KOPT-K1 (cell line): Measurements from ENCODE around the gene RTEL1.

ENCODE experiments used
- H3K27ac ChIP-seq: fragments of 200-600 bp; sonication (generic); 2 replicates; pipeline ENCODE4 v1.5.1; 2016; ENCODE audit warnings: antibody characterized with exemption, mild to moderate bottlenecking, low read depth, low read length; ENCODE audit not compliant: poor library complexity, severe bottlenecking
- H3K36me3 ChIP-seq: fragments of 200-600 bp; sonication (generic); 2 replicates; pipeline ENCODE4 v1.5.1; 2017; ENCODE audit warnings: antibody characterized with exemption, mild to moderate bottlenecking, low read length, moderate library complexity; ENCODE audit not compliant: insufficient read depth
- H3K9me3 ChIP-seq: fragments of 200-600 bp; sonication (generic); 2 replicates; pipeline ENCODE4 v1.5.1; 2017; ENCODE audit warnings: antibody characterized with exemption, low read length, mild to moderate bottlenecking; ENCODE audit not compliant: insufficient read depth, poor library complexity, severe bottlenecking

The RTEL1 gene

DNA sequence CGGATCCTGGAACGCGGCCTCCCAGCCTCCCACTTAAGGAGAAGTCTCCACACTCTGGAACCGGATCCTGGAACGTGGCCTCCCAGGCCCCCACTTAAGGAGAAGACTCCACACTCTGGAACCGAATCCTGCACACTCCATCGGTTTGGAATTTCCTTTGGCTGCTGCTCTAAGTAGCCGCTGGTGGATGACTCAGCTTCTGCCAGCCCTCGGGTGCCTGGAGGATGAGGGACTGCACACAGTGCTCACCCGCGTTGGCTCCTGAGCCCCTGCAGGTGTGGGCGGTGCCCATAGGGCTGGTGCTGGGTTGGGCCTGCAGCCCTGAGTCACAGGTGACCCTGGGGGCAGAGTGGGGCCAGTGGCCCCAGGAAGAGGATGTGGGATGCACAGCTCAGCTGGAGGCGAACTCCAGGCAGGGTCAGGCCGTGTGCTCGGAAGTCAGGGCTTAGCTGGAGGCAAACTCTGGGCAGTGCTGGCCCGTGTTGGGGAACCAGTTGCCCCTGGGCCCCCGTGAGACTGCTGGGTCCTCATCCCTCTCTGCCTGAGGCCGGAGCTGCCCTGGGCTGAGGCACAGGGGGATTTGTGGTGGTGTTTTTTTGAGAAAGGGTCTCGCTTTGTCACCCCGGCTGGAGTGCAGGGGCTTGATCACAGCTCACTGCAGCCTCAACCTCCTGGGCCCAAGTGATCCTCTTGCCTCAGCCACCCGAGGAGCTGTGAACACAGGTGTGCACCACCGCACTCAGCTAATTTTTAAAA is 24.4 kb downstream of the RTEL1 start:
- no peak overlapping the region for H3K27ac ChIP-seq
- H3K9me3 ChIP-seq, result no peaks in the 10 kb centered on the region
- H3K36me3 ChIP-seq, result peaks cover 32% of the 10 kb centered on the region; the same call in 1 of the 2 replicates

DNA sequence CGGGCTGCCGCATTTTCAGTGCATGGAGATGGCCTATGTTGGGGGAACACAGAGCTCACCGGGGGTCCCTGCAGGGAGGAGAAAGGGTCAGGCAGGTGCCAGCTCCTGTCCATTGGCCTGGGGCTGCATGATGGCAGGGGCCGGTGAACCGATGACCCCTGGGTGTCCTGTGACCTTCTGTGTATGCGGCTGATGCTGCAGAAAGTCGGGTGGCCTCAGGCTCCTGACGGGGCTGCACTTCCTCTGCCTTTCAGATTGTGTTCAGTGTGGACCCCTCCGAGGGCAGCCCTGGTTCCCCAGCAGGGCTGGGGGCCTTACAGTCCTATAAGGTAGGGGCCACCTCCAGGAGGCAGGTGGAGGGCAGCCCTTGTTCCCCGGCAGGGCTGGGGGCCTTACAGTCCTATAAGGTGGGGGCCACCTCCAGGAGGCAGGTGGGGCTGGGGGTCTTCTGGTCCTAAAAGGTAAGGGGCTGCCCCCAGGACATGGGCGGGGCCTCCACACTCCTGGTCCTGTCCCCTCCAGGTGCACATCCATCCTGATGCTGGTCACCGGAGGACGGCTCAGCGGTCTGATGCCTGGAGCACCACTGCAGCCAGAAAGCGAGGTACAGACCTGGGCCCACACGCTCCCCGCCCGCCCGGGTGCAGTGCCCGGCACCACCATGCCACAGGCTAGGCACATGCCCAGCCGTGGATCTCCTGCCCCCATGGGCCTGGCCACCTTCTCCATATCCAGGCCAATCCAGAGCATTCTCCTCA is 27.3 kb downstream of the RTEL1 start:
- Histone ChIP-seq H3K36me3 (peaks cover 10% of the 10 kb centered on the region; the same call in 1 of the 2 replicates), H3K27ac (no peak overlapping the region), H3K9me3 (no peaks in the 10 kb centered on the region)

DNA sequence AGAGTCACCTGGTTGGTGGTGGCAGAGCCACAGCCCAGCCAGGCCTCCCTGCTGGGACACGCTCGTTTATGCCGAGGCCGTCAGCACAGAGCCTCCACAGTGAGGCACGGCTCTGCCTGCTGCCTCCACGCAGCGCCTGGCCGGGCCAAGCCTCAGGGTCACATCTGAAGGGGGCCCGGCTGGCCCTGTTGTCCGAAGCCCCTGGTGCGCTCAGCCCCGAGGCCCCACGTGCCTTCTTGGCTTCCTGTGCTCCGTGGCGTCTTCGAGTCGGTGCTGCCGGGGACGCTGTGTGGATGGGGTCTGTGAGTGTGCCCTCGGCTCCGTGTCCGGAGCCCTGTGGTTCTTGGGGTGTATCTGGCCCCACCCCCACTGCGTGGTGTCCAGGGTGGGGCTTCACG is 28.0 kb downstream of the RTEL1 start:
- H3K27ac ChIP-seq, result no peak overlapping the region
- no peaks in the 10 kb centered on the region for H3K9me3 ChIP-seq
- H3K36me3 ChIP-seq, result peaks cover 10% of the 10 kb centered on the region; the same call in 1 of the 2 replicates

GRCh38 chr20:63686492-63687321 is 28.6 kb downstream of the RTEL1 start:
- H3K36me3 ChIP-seq, result peaks cover 10% of the 10 kb centered on the region; the same call in 1 of the 2 replicates
- H3K9me3 ChIP-seq, result no peaks in the 10 kb centered on the region
- H3K27ac ChIP-seq, result no peak overlapping the region

GRCh38 chr20:63687419-63688178 is 29.5 kb downstream of the RTEL1 start:
- Histone ChIP-seq H3K27ac (no peak overlapping the region), H3K36me3 (peaks cover 5% of the 10 kb centered on the region; the same call in 1 of the 2 replicates), H3K9me3 (no peaks in the 10 kb centered on the region)

DNA sequence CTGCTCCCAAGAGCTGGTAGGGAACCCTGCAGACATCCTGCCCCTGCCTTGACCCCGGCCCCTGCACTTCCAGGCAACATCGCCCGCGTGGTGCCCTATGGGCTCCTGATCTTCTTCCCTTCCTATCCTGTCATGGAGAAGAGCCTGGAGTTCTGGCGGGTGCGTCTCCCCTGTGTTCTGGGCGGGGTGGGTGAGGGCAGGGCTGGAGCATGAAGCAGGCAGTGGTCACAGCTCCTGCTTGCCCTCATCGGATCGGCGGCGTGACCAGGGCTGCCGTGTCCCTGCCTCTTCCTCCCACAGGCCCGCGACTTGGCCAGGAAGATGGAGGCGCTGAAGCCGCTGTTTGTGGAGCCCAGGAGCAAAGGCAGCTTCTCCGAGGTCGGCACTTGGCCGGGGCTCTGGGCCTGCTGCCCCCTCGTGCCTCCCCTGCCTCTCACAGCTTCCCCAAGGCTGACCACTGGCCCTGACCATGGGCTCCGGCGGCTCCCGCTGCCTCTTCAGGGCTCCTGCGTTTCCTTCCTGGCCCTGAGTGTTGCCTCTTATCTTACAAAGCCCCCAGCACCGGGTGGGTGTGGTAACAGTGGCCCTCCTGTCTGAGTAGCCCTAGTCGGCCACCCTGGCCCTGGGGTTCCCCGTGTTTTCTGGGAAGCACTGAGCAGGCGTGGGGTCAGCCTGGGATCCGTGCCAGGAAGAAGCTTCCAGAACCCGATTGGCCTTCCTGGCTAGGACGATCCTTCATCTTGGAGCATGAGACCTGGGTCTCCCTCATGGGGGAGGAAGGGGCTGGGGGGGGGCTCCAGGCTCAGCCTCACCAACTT is 30.3 kb downstream of the RTEL1 start:
- Histone ChIP-seq H3K27ac (no peak overlapping the region), H3K36me3 (no peaks in the 10 kb centered on the region; the same call in 1 of the 2 replicates), H3K9me3 (no peaks in the 10 kb centered on the region)

GRCh38 chr20:63689046-63690002 is 31.2 kb downstream of the RTEL1 start:
- no peak overlapping the region for H3K27ac ChIP-seq
- H3K9me3 ChIP-seq, result no peaks in the 10 kb centered on the region
- H3K36me3 ChIP-seq, result peaks cover 2% of the 10 kb centered on the region; the same call in 1 of the 2 replicates

DNA sequence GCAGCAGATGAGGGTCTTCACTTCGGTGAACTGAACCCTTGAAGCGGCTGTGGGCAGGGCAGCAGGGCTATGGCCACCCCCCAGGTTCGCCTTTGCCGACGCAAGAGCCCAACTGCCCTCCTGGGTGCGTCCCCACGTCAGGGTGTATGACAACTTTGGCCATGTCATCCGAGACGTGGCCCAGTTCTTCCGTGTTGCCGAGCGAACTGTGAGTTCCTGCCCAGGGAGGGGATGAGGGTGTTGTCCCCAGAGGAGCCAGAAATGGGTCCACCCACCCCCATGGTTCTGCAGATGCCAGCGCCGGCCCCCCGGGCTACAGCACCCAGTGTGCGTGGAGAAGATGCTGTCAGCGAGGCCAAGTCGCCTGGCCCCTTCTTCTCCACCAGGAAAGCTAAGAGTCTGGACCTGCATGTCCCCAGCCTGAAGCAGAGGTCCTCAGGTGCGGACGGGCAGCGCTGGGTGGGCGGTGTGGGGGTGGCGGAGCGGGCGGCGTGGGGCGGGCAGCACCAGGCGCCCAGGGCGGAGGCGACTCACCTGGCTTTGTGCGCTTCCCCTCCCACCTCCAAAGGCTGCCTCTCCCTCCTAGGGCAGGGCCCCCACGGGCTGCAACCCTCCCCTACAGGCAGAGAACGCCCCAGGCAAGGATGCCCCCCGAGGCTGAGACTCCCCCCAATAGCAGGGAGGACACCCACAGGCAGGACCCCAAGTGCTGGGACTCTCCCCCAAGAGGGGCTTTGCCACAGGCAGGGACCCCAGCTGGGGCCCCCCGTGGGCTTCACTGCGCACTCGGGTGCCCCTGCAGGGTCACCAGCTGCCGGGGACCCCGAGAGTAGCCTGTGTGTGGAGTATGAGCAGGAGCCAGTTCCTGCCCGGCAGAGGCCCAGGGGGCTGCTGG is 32.1 kb downstream of the RTEL1 start:
- Histone ChIP-seq H3K27ac (no peak overlapping the region), H3K36me3 (peaks cover 9% of the 10 kb centered on the region; the same call in 1 of the 2 replicates), H3K9me3 (no peaks in the 10 kb centered on the region)

DNA sequence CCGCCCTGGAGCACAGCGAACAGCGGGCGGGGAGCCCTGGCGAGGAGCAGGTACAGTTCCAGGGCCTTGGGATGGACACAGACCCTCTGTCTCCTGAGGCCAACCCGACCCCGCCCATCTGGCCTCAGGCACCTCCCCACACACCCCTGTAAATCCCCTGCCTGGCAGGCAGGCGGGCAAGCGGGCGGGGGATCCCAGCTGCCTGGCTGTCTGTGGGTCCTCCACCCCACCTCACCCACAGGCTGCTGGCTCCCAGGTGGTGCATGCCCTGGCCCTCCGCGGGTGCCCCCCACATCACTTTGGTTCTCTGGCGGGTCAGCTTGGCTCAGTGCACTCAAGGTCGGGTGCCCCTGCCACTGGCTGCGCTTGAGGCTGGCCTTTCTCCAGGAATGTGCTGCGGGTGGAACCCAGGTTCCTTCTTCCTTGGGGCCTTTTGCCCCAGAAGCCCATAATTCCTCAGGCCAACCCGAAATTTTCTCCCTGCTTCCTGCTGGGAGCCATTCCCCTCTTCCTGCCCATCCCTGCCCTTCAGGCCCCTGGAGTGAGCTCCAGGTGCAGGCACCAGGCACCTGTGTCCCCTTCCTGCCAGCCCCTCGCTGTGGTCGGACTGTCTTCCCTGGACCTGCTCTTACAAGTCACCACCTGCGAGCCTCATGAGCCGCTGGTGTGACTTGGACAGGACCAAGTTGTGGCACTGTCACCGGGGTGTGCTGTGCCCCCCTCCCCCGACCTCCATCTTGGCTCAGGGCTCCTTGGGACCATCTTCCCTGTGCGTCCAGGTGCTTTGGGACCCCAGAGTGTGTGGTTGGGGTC is 33.0 kb downstream of the RTEL1 start:
- peaks cover 18% of the 10 kb centered on the region; the same call in 1 of the 2 replicates for H3K36me3 ChIP-seq
- no peak overlapping the region for H3K27ac ChIP-seq
- H3K9me3 ChIP-seq, result no peaks in the 10 kb centered on the region

DNA sequence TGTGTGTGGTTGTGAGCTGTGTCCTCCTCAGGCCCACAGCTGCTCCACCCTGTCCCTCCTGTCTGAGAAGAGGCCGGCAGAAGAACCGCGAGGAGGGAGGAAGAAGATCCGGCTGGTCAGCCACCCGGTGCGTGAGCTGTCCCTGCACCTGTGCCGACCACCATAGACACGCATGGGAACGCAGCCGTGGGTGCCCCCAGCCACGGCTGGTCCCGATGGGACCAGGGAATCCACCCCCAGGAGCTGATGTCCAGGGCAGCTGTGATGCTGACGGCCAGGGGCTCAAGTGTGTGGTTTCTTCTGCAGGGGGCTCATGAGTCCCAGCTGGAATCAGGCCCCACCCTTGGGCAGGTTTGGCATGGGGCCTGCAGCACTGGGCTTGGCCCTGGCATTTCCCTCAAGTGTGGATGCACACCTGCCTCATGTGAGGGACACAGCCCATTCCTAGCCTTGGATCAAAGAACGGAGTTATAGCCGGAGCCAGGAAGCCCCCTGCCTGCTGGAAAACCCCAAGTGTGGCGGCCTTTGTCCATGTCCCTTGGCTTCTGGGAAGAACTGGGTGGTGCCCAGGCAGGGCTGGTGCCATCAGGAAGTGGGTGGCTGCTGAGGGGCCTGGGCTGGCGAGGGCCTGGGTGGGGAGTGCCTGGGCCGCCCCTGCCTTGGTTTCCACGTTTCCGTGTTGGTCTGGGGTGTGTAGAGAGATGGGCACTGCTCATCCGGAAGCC is 33.8 kb downstream of the RTEL1 start:
- H3K9me3 ChIP-seq, result no peaks in the 10 kb centered on the region
- peaks cover 20% of the 10 kb centered on the region; the same call in 1 of the 2 replicates for H3K36me3 ChIP-seq
- H3K27ac ChIP-seq, result no peak overlapping the region
